HCT116 (cell line): ENCODE data around the gene TRIM24. TPM values are rescaled to one million over a fixed set of nuclear protein-coding genes. Genes with fewer than 3 reads are reported as not detected.

ENCODE experiments used
- ATAC-seq: fragments of 200-7000 bp; cut with Tn5 transposase; 2 replicates; pipeline ENCODE4 v1.9.1; 2020; ENCODE audit warnings: mild to moderate bottlenecking, moderate library complexity
- BruUV-seq: library from RNA; stranded (reverse); fragments of 400-500 nt; replicated peaks from 2 replicates; lab custom pipeline; 2021; lab: Mats Ljungman, UMichigan
- CTCF ChIA-PET: fragments of 300-600 bp; sonication (Branson Sonifier 250); formaldehyde crosslinking; loops from one replicate; lab custom pipeline; 2021; ENCODE audit warnings: antibody characterized with exemption; lab: Charles Lee
- POLR2A ChIA-PET: fragments of 300-600, 350-600 bp; sonication (Branson Sonifier 250); formaldehyde crosslinking; loops from one replicate; lab custom pipeline; 2021; ENCODE audit warnings: antibody characterized with exemption; lab: Charles Lee
- RAD21 ChIA-PET, 2 experiments: fragments of 300-600 bp; sonication (Branson Sonifier 250); formaldehyde crosslinking; loops; one replicate each; lab custom pipeline; 2023; ENCODE audit warnings: low total read pairs in 2 of 2; ENCODE audit not compliant: uncharacterized antibody in 2 of 2, unreplicated experiment in 2 of 2, low non-redundant PET in 1 of 2; lab: Charles Lee
- DNase-seq: peaks from one replicate; pipeline ENCODE4 v3.0.0-alpha.2; 2010; ENCODE audit warnings: low read depth, low spot score
- H2AFZ ChIP-seq: fragments of 200-600 bp; shearing (Covaris generic), sonication (generic); 2 replicates; pipeline ENCODE4 v1.6.1; 2017; ENCODE audit warnings: low read depth, mixed run types, mixed read lengths, antibody characterized with exemption, low read length; ENCODE audit not compliant: poor library complexity, severe bottlenecking
- H3K27ac ChIP-seq: 2 replicates; pipeline ENCODE4 v1.5.1; 2012; ENCODE audit warnings: low read depth, low read length
- H3K27me3 ChIP-seq: fragments of 200-600 bp; sonication (generic); 2 replicates; pipeline ENCODE4 v1.6.1; 2016; ENCODE audit warnings: mixed run types, low read length, mixed read lengths; ENCODE audit not compliant: insufficient read depth
- H3K36me3 ChIP-seq, 2 experiments: fragments of 200-500 bp in 1 of 2; fragments of 200-600 bp in 1 of 2; sonication (Bioruptor generic) in 1 of 2; sonication (generic) in 1 of 2; 2 replicates each; pipeline versions ENCODE4 v1.5.1 to v1.6.1; 2014 to 2016; ENCODE audit warnings: low read length in 2 of 2, inconsistent platforms in 1 of 2, mixed read lengths in 1 of 2, mixed run types in 1 of 2; ENCODE audit not compliant: insufficient read depth in 2 of 2, control insufficient read depth in 1 of 2
- H3K4me1 ChIP-seq, 2 experiments: fragments of 200-600 bp in 1 of 2; sonication (generic) in 1 of 2; 2 replicates each; pipeline versions ENCODE4 v1.5.1 to v1.6.1; 2012 to 2017; ENCODE audit warnings: low read length in 2 of 2, inconsistent platforms in 1 of 2, mild to moderate bottlenecking in 1 of 2, mixed read lengths in 1 of 2, mixed run types in 1 of 2, moderate library complexity in 1 of 2; ENCODE audit not compliant: insufficient read depth in 2 of 2, control insufficient read depth in 1 of 2
- H3K4me2 ChIP-seq: fragments of 200-600 bp; sonication (generic); 2 replicates; pipeline ENCODE4 v1.6.1; 2017; ENCODE audit warnings: mixed run types, low read length, mixed read lengths
- H3K4me3 ChIP-seq, 2 experiments: fragments of 200-600 bp in 1 of 2; sonication (generic) in 1 of 2; replicated peaks in 1 of 2; 2 replicates each; pipeline ENCODE4 v1.5.1; 2011 to 2016; ENCODE audit warnings: low read length in 2 of 2, control low read depth in 1 of 2, low read depth in 1 of 2, mild to moderate bottlenecking in 1 of 2, mixed read lengths in 1 of 2, mixed run types in 1 of 2
- H3K79me2 ChIP-seq: fragments of 200-600 bp; sonication (generic); 2 replicates; pipeline ENCODE4 v1.6.1; 2017; ENCODE audit warnings: mild to moderate bottlenecking, mixed run types, low read length, moderate library complexity, mixed read lengths; ENCODE audit not compliant: insufficient read depth
- H3K9ac ChIP-seq: fragments of 200-600 bp; sonication (generic); 2 replicates; pipeline ENCODE4 v1.6.1; 2016; ENCODE audit warnings: low read length, mixed read lengths
- H3K9me2 ChIP-seq: fragments of 200-600 bp; sonication (generic), shearing (Covaris generic); 2 replicates; pipeline ENCODE4 v1.6.1; 2017; ENCODE audit warnings: mixed run types, mild to moderate bottlenecking, moderate library complexity; ENCODE audit not compliant: insufficient read depth
- H3K9me3 ChIP-seq, 2 experiments: fragments of 200-500 bp in 1 of 2; fragments of 200-600 bp in 1 of 2; sonication (Bioruptor generic) in 1 of 2; sonication (generic) in 1 of 2; 2 replicates each; pipeline ENCODE4 v1.6.1; 2014 to 2017; ENCODE audit warnings: low read length in 2 of 2, mixed read lengths in 2 of 2, inconsistent platforms in 1 of 2, low read depth in 1 of 2, mild to moderate bottlenecking in 1 of 2, mixed run types in 1 of 2, moderate library complexity in 1 of 2; ENCODE audit not compliant: control insufficient read depth in 1 of 2, insufficient read depth in 1 of 2
- H4K20me1 ChIP-seq: fragments of 200-600 bp; sonication (generic), shearing (Covaris generic); 2 replicates; pipeline ENCODE4 v1.6.1; 2017; ENCODE audit warnings: mixed run types, mild to moderate bottlenecking, moderate library complexity; ENCODE audit not compliant: insufficient read depth
- CTCF ChIP-seq, 3 experiments: fragments of 200-600 bp in 1 of 3; sonication (generic) in 1 of 3; IDR thresholded peaks in 2 of 3; conservative IDR thresholded peaks in 1 of 3; 2 replicates each; pipeline ENCODE4 v1.5.1; 2012 to 2017; ENCODE audit warnings: low read depth in 2 of 3, low read length in 2 of 3, antibody characterized with exemption in 1 of 3, borderline replicate concordance in 1 of 3, control low read depth in 1 of 3, mild to moderate bottlenecking in 1 of 3, mixed read lengths in 1 of 3, mixed run types in 1 of 3, moderate library complexity in 1 of 3; ENCODE audit not compliant: insufficient read depth in 1 of 3
- ELF1 ChIP-seq: IDR thresholded peaks from 2 replicates; pipeline ENCODE4 v1.6.1; 2012; ENCODE audit warnings: low read depth, borderline replicate concordance
- EZH2 ChIP-seq: fragments of 200-600 bp; sonication (generic); IDR thresholded peaks from 2 replicates; pipeline ENCODE4 v1.6.1; 2017; ENCODE audit warnings: antibody characterized with exemption, mixed run types
- EZH2phosphoT487 ChIP-seq: fragments of 200-600 bp; IDR thresholded peaks from 2 replicates; pipeline ENCODE4 v1.6.1; 2018; ENCODE audit warnings: antibody characterized with exemption, borderline replicate concordance
- FOSL1 ChIP-seq: IDR thresholded peaks from 2 replicates; pipeline ENCODE4 v1.6.1; 2012; ENCODE audit warnings: low read depth
- MAX ChIP-seq: IDR thresholded peaks from 2 replicates; pipeline ENCODE4 v1.6.1; 2012
- POLR2A ChIP-seq: IDR thresholded peaks from 2 replicates; pipeline ENCODE4 v1.7.0; 2011; ENCODE audit warnings: borderline replicate concordance; ENCODE audit not compliant: insufficient read depth, insufficient read length; ENCODE audit errors: extremely low read depth
- POLR2AphosphoS5 ChIP-seq: IDR thresholded peaks from 2 replicates; pipeline ENCODE4 v1.6.1; 2011; ENCODE audit warnings: mild to moderate bottlenecking, low read depth, low read length, moderate library complexity
- SP1 ChIP-seq: IDR thresholded peaks from 2 replicates; pipeline ENCODE4 v1.6.1; 2012; ENCODE audit warnings: low read depth
- SRF ChIP-seq: IDR thresholded peaks from 2 replicates; pipeline ENCODE4 v1.6.1; 2012; ENCODE audit warnings: low read depth
- TCF7L2 ChIP-seq: IDR thresholded peaks from 2 replicates; pipeline ENCODE4 v1.7.0; 2011; ENCODE audit warnings: borderline replicate concordance, inconsistent platforms; ENCODE audit not compliant: insufficient read depth, insufficient read length; ENCODE audit errors: extremely low read depth
- YY1 ChIP-seq: IDR thresholded peaks from 2 replicates; pipeline ENCODE4 v1.6.1; 2011; ENCODE audit warnings: low read length, low read depth, moderate library complexity, mild to moderate bottlenecking; ENCODE audit not compliant: insufficient replicate concordance; ENCODE audit errors: extremely low read depth
- intact Hi-C: fragments of 100-400 bp; cut with micrococcal nuclease; formaldehyde crosslinking; loops from 2 replicates; pipeline ENCODE4 v1.10.0; 2022
- total RNA-seq: library from RNA; stranded (reverse); gene quantifications from one replicate; pipeline ENCODE4 v1.2.1, GENCODE V29; 2021; ENCODE audit not compliant: unreplicated experiment

Gene TRIM24
- total RNA-seq, 1 experiment from 2014 or later = 12.8 TPM

DNA sequence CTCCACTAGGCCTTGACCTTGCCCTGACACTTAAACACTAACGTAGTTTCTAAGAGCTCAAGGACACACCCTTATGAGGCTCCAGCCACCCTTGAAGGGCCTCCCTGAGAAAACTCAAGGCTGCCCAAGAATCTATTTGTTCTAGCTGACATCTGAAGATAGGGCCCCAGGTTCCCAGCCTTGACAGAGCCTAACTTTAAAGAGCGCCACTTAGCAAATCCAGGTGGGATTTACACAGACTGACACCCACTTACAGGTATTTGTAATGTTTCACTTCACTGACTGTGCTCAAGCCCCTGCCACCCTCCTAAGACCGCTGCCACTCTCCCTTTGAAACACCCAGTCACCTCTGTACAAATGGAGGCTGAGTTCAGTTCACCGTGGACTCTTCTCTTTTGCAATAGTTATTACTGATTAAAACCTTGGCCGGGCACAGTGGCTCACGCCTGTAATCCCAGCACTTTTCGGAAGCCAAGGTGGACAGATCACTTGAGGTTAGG, 150.7 kb downstream of the TRIM24 start:
- no peaks in the 10 kb centered on the region for H3K9me2 ChIP-seq
- no peak; the same call in 1 of the 2 replicates for ATAC-seq
- DNase-seq = no peak
- BruUV-seq = no TSS peak
- no peak overlapping the region for H2AFZ ChIP-seq
- ChIA-PET CTCF (no interaction called here), RAD21 (no interaction called here), POLR2A (no interaction called here)
- no peaks in the 10 kb centered on the region; a peak in 1 of 4 replicates for H3K9me3 ChIP-seq
- no peaks in the 10 kb centered on the region for H3K27me3 ChIP-seq
- no peak overlapping the region for H3K4me3 ChIP-seq
- no peaks in the 10 kb centered on the region for H3K4me1 ChIP-seq
- no peaks in the 10 kb centered on the region for H3K79me2 ChIP-seq
- no peak overlapping the region for H3K9ac ChIP-seq
- no peaks in the 10 kb centered on the region for H4K20me1 ChIP-seq
- no peak overlapping the region for H3K27ac ChIP-seq
- no peak overlapping the region for H3K4me2 ChIP-seq
- TF ChIP-seq YY1 (no peak), POLR2A (no peak), FOSL1 (no peak), EZH2 (no peak), TCF7L2 (no peak), MAX (no peak), SP1 (no peak), EZH2phosphoT487 (no peak), SRF (no peak), CTCF (IDR thresholded peaks at IDR 0.05 in 2 of 3, conservative IDR thresholded peaks at IDR 0.05 in 1 of 3; ENCODE audit: borderline replicate concordance in 1 of 3, insufficient read depth in 1 of 3, low read depth in 2 of 3, low read length in 2 of 3) (no peak), POLR2AphosphoS5 (no peak), ELF1 (no peak)
- no peaks in the 10 kb centered on the region for H3K36me3 ChIP-seq
- intact Hi-C loops = no loop called here
